ENCODE data around the gene DCST2. TPM values are rescaled to one million over a fixed set of nuclear protein-coding genes. Genes with fewer than 3 reads are reported as not detected.

Gene DCST2
- total and polyA plus RNA-seq, 9 of the 15 experiments (the other 6 are each of a cell fraction or from before 2014, with no cell fraction given): 0.09 to 0.49 (median 0.11) TPM; not detected in 3

- Histone ChIP-seq H2AFZ (ENCODE audit: low read depth, low read length) (peak overlapping the region; percentile 29; the same call in 1 of the 2 replicates), H3K79me2 (ENCODE audit: control insufficient read depth, insufficient read depth, low read length) (peaks cover 14% of the 10 kb centered on the region), H3K27me3 (ENCODE audit: control insufficient read depth in 2 of 2, insufficient read depth in 2 of 2, low read length in 2 of 2) (no peaks in the 10 kb centered on the region), H3K9me1 (ENCODE audit: control insufficient read depth, insufficient read depth, low read length) (no peaks in the 10 kb centered on the region), H3K4me3 (peak overlapping the region; percentile 31), H3K4me2 (ENCODE audit: insufficient read depth, low read length) (peak overlapping the region; percentile 53), H3K27ac (ENCODE audit: extremely low read depth, low read depth, low read length) (peak overlapping the region; percentile 81), H4K20me1 (replicated peaks; ENCODE audit: control insufficient read depth, insufficient read depth, low read length) (no peaks in the 10 kb centered on the region), H3K9ac (ENCODE audit: insufficient read depth in 1 of 2, low read depth in 2 of 2, low read length in 2 of 2) (peak overlapping the region; percentile 61 to 87), H3K36me3 (ENCODE audit: control insufficient read depth, insufficient read depth, low read length) (peaks cover 45% of the 10 kb centered on the region; the same call in 2 of the 3 replicates), H3K4me1 (replicated peaks in 1 of 2; ENCODE audit: control insufficient read depth in 2 of 2, insufficient read depth in 2 of 2, low read length in 2 of 2) (peaks cover 28 to 57% of the 10 kb centered on the region in 2 experiments), H3K9me3 (replicated peaks; ENCODE audit: control insufficient read depth, insufficient read depth, low read depth, low read length) (no peaks in the 10 kb centered on the region)
- FAIRE-seq (peak; percentile 84), DNase-seq (ENCODE audit: extremely low read depth in 1 of 4, low spot score in 3 of 4) (peak; percentile 90 to 96 (median 91)), ATAC-seq (peak; percentile 93)
- CTCF ChIA-PET (ENCODE audit: low intra/inter-chr PET ratio): interaction anchor here (0.5 to 2.8 kb wide), 11 partner anchors 17 to 477 kb away, joined by 3 to 28 read pairs (median 4); partner anchors contain the start of genes CKS1B, PBXIP1, PYGO2 and UBE2Q1
- 6% methylated on average over 18 of the region's 49 CpGs for WGBS (ENCODE audit: insufficient coverage, low coverage, missing lambda C conversion rate)
- POLR2A ChIA-PET: interaction anchor here (0.5 to 2.3 kb wide), 16 partner anchors 9 to 174 kb away, joined by 3 to 15 read pairs (median 4); partner anchors contain the start of genes DCST1, DCST2, LENEP and PBXIP1
- in situ Hi-C loops (cut with MboI) (no loop called here), intact Hi-C loops (cut with micrococcal nuclease) (loop anchor here (1.0 to 2.0 kb wide), 2 partner anchors 15 to 56 kb away; partner anchors contain the start of genes PYGO2 and ZBTB7B)
- no TSS peak for BruUV-seq (replicated peaks)
- TF ChIP-seq, protein P1, sequence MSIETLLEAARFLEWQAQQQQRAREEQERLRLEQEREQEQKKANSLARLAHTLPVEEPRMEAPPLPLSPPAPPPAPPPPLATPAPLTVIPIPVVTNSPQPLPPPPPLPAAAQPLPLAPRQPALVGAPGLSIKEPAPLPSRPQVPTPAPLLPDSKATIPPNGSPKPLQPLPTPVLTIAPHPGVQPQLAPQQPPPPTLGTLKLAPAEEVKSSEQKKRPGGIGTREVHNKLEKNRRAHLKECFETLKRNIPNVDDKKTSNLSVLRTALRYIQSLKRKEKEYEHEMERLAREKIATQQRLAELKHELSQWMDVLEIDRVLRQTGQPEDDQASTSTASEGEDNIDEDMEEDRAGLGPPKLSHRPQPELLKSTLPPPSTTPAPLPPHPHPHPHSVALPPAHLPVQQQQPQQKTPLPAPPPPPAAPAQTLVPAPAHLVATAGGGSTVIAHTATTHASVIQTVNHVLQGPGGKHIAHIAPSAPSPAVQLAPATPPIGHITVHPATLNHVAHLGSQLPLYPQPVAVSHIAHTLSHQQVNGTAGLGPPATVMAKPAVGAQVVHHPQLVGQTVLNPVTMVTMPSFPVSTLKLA (conservative IDR thresholded peaks at IDR 0.05): peak; percentile 66 to 85
- no peak for TF ChIP-seq STAT5A (IDR thresholded peaks at IDR 0.05; ENCODE audit: borderline replicate concordance, low read length)
- no peak for TF ChIP-seq ZNF77 (CRISPR knock-in tag; IDR thresholded peaks at IDR 0.05)
- peak; percentile 97 for TF ChIP-seq LCOR (CRISPR knock-in tag; IDR thresholded peaks at IDR 0.05)
- TF ChIP-seq POLR2AphosphoS2 (IDR thresholded peaks at IDR 0.05; ENCODE audit: low read length): no peak
- peak; percentile 62; the same call in 1 of the 2 replicates for TF ChIP-seq TOE1 (IDR thresholded peaks at IDR 0.05; ENCODE audit: borderline replicate concordance)
- 0 out of 2 replicates have a peak, but pooled peaks have one; percentile 29 for TF ChIP-seq TOE1 (CRISPR knock-in tag; IDR thresholded peaks at IDR 0.05; ENCODE audit: borderline replicate concordance, low read depth)
- TF ChIP-seq ZNF165 (CRISPR knock-in tag; IDR thresholded peaks at IDR 0.05; ENCODE audit: borderline replicate concordance): no peak
- TF ChIP-seq, protein P2, sequence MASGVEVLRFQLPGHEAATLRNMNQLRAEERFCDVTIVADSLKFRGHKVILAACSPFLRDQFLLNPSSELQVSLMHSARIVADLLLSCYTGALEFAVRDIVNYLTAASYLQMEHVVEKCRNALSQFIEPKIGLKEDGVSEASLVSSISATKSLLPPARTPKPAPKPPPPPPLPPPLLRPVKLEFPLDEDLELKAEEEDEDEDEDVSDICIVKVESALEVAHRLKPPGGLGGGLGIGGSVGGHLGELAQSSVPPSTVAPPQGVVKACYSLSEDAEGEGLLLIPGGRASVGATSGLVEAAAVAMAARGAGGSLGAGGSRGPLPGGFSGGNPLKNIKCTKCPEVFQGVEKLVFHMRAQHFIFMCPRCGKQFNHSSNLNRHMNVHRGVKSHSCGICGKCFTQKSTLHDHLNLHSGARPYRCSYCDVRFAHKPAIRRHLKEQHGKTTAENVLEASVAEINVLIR (CRISPR knock-in tag; IDR thresholded peaks at IDR 0.05): no peak
- TF ChIP-seq RNF2 (IDR thresholded peaks at IDR 0.05): peak; percentile 76; the same call in 1 of the 2 replicates
- TF ChIP-seq ETS2 (tag; IDR thresholded peaks at IDR 0.05; ENCODE audit: borderline replicate concordance, poor library complexity, severe bottlenecking): no peak
- TF ChIP-seq YY1 (IDR thresholded peaks at IDR 0.05; ENCODE audit: borderline replicate concordance in 1 of 3, control insufficient read depth in 1 of 3, extremely low read depth in 1 of 3, insufficient read depth in 3 of 3, insufficient read length in 1 of 3, insufficient replicate concordance in 2 of 3, low read depth in 1 of 3, low read length in 2 of 3): peak in 2 of 3 experiments; percentile 74 to 81
- peak; percentile 48 for TF ChIP-seq CBFA2T3 (IDR thresholded peaks at IDR 0.05)
- peak; percentile 98 for TF ChIP-seq ZBTB7A (IDR thresholded peaks at IDR 0.05; ENCODE audit: borderline replicate concordance, control insufficient read depth, low read depth, low read length)
- TF ChIP-seq RB1 (IDR thresholded peaks at IDR 0.05; ENCODE audit: low read depth): peak; percentile 96
- no peak for TF ChIP-seq ZNF121 (CRISPR knock-in tag; conservative IDR thresholded peaks at IDR 0.05)
Observed at GRCh38 chr1:155017041-155017945, 16.3 kb downstream of the DCST2 start.

Measured in K562 (cell line).